GM19455 (cell line): ENCODE data around the gene CHRNB4.
"Not testable (repeated sequence)": the region's sequence is repeated elsewhere in the genome, so short reads cannot be mapped to it uniquely, and the experiment has no call there.

Experiments
- ATAC-seq: cut with Tn5 transposase; IDR thresholded peaks from one replicate; pipeline ENCODE4 v1.9.1; 2021; ENCODE audit not compliant: unreplicated experiment

The CHRNB4 gene, protein sequence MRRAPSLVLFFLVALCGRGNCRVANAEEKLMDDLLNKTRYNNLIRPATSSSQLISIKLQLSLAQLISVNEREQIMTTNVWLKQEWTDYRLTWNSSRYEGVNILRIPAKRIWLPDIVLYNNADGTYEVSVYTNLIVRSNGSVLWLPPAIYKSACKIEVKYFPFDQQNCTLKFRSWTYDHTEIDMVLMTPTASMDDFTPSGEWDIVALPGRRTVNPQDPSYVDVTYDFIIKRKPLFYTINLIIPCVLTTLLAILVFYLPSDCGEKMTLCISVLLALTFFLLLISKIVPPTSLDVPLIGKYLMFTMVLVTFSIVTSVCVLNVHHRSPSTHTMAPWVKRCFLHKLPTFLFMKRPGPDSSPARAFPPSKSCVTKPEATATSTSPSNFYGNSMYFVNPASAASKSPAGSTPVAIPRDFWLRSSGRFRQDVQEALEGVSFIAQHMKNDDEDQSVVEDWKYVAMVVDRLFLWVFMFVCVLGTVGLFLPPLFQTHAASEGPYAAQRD

DNA sequence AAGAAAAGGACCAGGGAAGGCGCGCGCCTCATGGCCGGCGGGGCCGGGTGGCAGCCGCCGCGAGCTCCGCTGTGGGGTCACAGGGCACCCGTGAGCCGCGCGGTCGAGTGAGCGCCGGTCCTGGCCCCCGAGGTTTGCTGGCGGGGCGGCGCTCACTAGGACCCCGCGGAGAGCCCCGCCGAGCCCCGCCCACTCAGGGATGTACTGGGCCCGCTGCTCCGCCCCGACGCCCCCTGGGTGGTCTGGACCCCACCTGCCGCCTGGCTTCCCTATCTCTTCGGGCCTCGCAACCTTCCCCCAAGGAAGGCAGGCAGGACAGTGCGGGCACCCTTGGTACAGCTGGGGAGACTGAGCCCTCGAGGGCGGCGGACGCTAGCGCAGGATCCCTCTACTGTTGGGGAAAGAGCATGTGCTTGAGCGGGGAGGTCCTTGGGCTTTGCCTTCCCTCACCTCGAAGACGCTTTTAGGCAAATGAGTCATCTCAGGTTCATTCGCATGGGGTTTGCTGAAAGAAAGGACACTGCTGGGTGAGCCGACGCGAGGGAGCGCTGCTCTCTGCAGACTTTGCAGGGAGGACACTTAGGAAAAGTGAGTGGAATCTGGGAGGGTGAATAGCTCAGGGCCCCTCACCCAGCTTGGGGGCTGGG, at the start of gene CHRNB4:
Gene CHRNB4, minus strand, starts transcription at position 109 of the 647 bp plus-strand sequence. Its CDS starts 77 bp downstream, at position 32.
- no peak for ATAC-seq

DNA sequence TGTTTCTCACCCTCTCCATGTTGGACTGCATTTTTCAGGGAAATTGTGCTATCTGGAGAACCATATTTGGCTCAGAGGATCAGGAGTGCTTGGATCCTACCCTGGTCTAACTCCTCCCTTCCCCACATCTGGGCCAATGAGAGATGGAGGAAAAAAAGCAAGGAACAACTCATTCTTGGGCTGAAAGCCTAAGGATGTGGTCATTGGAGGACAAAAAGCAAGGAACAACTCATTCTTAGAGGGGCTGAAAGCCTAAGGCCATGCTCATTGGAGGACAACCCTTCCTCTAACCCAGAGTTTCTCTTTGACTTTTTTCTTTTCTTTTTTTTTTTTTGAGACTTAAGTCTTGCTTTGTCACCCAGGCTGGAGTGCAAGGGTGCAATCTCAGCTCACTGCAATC, 48.6 kb upstream of the CHRNB4 start:
- ATAC-seq = no peak

DNA sequence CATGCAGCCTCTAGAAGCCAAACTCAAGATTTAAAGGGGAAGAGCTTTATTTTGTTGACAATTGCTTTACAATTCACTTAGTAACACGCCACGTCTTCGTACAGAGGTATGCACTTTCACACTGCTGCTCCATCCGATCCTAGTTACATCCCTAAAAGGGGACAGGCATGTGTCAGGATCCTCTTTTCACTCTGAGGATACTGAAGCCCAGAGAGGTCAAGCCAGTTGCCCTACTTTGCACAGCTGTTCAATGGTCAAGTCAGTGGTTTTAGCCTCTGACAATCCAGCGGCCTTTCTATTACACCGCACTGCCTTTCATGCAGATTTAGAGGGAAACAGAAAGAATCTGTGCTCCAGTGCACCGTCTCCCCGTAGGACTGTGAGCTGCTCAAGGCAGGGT, 44.9 kb upstream of the CHRNB4 start:
- no peak for ATAC-seq

DNA sequence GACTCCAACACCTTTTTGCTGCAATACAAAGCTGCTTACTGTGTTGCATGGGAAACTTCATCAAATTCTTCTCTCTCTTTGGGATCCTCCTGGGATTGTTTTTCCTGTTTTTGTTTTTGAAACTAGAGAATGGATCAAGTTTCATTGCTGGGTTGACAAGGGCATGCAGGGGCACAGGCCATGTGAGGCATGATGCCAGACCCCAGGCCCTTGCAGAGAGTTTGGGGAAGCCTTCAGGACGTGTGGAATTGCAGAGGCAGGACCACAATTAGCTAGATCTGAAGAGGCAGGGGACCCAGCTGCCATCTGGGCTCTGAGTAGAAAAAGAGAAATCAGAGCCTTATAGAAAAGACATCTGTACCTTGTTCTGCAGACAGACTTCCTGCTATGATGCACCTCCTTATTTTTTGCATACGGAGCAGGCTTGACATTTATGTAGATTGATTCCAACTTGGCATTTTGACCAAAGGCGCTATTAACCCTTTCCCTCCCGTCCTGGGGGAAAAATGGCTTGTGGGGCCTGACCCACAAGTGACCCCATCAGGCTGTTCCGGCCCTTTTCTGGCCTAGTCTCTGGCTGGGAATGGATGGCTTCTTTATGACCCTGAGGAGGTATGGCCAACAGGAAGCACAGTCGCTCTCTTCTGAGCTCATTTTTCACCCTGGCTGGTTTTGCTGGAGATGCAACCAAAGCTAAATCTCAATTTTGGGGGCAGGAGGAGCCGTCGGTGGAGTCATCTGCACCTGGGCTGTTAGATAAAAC, 44.3 kb upstream of the CHRNB4 start:
- no peak for ATAC-seq

DNA sequence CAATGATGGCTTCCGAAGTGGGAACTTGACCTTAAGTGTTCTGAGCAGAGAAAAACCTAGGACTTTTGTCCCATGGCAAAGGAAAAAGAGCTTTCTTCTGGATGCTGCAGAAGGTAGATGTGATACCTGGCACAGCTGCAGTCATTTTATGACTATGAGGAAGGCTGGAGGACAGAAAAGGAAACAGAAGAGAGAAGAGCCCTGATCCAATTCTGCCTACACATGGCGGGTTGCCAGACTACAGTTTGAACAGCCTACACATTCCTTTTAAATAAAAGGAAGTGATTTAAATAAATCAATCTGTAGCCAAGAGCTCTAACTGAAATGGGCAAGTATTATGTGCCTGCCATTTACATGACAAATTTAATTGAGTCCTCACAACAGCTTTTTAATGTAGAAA, 43.6 kb upstream of the CHRNB4 start:
- ATAC-seq = no peak

DNA sequence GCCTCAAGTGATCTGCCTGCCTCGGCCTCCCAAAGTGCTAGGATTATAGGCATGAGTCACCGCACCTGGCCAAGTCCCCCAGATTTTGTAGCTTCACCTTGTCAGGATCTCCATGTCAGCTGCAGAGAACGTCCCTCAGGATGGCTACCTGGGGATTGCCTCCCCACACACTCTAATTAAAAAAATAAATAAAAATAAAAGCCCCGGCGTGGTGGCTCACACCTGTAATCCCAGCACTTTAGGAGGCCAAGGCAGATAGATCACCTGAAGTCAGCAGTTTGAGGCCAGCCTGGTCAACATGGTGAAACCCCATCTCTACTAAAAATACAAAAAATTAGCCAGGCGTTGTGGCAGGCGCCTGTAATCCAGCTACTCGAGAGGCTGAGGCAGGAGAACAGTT, 42.6 kb upstream of the CHRNB4 start:
- not testable (repeated sequence) for ATAC-seq

DNA sequence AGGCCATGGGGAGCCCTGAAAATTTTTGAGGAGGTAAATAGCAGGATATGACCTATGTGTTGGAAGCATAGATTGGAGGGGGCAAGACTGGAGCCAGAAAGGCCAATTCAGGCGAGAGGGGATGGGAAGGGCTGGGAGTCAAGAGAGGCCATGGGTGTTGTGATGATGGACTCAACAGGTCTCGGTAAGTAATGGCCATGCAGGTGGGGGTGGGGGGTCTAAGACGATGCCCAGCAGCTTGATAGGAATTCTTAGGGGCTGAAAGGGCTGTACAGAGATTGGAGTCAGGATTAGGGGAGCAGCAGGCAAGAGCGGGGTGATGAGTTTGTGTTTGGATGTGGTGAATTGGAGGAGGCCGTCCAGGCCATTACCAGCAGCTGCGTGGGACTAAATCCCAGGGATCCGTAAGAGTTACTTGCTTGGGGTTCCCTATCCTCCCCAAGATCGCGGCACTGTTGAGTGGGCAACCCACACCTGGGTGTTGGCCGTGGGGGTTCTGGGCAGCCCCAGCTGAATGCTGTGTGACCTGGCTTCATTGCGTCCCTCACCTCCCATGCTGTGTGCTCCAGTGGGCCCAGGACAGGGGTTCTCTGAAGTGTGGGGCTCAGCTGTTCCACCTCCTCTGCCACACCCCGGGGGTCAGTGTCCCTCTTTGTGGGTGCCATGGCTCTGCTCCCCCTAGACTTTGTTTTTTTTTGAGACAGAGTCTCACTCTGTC, 41.8 kb upstream of the CHRNB4 start:
- ATAC-seq = no peak

DNA sequence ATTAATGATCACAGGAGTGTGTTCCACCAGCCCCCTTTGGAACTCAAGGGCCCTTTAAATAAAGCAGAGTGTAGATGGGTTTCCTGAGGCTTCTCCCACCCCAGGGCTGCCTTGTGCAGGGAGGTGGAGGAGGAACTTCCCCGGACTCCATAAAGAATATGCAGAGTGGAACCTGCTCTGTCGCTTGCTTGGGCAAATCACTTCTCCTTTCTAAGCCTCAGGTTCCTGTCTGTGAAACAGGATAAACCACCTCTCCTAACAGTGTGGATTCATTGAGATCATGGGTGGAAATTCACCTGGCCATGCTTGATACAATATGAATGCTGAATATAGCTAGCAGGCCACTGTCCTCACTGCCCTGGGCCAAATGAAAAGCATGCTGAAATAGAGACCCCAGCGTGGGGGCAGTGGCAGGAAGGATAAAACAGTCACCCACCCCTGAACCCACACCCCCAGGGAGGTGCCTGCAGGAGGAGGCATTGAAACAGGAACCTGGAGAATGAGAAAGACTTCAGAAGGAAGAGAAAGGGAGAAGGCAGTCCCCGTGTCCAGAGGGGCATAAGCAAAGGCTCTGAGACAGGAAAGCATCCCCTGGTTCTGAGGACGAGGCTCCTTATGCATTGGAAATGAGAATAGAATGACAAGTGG, 41.1 kb upstream of the CHRNB4 start:
- no peak for ATAC-seq

DNA sequence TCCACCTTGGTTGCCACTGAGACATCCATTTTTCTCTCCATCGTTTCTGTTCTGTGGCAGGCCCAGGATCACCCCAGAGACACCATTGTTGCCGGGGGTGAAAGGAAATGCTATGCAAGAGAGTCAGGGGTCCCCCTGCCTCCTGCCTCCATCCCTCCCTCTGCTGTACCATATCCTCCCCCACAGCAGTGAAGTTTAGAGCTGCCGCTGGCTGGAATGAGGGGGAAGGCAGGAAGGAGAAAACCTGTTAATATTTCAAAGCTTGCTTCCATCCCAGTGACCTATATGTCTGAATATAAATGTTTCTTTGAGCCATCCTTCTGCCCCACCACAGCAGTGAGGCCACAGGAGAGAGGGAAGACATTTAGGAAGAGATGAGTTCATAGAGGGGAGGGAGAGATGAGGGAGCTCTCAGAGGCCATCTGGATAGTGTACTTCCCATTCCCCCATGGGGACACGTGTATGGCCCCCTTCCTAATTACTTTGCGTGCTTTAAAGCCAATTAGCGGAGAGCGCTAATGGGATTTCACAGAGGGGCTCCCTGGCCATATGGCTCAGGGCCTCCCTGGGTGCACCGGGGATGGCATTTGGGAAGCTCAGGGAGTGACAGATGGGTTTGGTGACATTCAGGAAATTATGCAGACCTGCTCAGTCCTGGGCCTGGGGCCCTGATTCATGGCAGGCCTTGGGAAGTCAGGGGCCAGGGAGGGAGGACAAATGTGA, 40.4 kb upstream of the CHRNB4 start:
- no peak for ATAC-seq

DNA sequence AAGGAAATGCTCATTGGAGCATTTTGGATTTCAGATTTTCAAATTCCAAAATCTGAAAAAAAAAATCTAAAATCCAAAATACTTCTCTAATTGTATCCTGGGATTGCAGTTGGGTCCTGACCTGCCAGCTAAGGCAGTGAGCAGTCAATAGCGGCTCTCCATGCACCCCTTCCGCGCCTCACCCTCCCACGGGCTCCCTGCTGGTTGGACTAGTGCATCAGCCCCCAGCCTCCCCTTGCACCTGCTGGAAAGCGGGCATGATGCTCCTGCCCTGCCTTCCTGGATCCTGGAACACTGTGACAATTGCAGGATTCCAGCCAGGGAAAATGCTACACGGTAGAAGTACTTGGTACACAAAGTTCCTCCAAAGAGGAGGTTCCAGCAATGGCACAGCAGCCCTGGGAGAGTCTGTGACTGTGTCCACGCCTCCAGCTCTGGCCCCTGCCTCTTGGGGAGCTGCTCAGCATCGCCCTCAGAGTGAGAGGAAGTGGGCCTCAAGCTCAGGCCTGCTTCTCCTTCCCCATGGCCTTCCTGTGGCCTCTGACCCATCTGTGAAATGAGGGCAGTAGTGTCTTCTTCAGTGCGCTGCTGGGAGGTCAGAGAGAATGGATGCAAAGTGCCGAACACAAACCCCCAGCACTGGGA, 39.5 kb upstream of the CHRNB4 start:
- ATAC-seq = no peak

DNA sequence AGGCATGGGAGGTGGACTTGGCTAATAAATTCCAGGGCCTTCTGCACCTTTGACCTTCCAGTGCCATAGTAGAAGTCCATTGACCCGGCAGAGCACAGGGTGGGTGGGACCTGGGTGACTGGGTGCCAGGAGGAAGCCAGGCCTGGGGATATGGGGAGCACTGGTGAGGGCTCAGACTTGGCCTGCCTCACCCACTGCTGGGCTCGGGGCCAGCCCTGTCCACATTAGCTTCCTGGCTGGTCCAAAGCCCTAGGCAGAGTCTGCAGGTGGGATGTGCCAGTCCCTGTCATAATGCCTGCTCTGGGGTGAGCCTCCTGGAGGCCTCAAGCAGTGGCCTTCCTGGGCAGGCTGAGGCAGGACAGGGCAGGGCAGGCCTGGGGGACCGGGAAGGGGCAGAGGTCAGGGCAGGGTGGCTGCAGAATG, 38.1 kb upstream of the CHRNB4 start:
- ATAC-seq = no peak

DNA sequence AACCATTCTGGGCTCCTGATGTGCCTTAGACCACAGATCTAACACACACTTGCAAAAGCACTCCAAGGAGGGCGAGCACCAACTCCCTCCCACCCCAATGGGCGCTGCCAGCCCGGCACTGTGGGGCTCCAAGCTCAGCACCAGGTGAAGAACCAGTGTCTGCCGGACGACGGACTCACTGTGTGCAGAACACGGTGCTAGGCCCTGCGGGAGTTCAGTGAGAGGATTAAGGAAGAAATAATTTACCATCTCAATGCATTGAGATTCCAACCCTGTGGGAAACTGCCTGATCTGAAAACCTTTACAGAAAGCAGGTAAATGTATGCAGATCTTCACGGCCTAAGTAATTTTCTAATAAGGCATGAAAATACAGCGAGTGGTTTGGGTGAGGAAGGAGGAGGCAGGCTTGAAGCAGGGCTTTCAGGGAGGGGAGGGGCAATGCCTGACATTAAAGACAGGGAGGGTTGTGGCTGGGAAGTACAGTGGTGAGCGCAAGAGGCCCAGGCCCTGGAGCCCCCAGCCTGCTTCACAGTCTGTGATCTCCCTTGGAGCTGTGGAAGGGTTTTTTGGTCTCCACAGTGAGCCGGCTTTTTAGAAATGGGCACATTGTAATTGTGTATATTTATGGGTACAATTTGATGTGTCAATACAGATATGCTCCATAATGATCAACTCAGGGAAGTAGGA, 35.6 kb upstream of the CHRNB4 start:
- no peak for ATAC-seq

DNA sequence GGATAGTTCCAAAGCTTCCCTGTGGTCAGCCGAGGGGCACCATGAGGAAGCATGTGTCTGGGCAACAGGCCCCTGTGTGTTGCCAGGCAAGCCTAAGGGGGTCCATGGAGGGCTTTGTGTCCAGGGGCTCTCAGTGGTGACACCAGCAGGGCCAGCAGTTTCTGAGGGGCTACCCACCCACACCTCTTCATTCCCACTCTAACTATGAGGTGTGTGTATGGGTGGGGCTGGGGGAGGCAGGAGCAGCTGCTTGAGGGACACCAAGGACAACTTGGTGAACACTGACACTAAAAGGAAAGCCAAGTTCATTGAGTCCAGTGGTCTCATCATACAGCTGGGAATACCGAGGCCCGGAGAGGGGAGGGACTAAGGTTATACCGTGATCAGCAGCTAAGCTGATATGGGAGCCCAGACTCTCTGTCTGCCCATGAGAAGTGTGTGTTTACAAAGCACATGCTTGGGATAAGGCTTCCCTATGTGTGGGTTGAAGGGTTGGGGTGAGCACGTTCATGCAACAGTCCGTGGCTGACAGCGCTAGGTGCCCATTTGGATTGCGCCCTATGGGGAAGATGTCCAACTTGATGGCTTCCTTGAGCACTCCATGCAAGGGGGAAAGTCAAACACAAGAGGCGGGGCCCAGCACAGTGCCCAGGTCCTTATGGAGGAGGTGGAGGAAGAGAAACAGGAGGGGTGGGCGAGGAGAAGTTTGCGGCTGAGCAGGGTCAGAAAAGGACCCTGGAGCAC, 34.8 kb upstream of the CHRNB4 start:
- ATAC-seq = no peak

DNA sequence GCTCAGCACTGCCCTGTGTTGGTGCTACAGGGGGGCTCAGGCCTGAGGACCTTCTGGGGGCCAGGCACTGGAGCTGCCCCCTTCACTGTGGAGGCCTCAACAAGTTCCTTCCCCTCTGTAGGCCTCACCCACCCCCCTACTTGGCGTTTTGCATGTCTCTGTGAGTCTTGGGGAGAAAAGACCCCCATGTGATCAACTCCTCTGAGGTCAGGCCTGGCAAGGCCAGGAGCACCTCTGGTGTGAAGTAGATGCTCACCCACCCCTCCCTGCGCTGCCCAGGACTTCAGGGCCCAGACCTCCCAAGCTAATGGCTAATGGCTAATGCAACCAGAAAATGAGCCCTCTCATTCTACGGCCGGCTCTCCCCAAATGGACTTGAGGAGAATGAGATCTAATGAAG, 34.2 kb upstream of the CHRNB4 start:
- ATAC-seq = no peak

DNA sequence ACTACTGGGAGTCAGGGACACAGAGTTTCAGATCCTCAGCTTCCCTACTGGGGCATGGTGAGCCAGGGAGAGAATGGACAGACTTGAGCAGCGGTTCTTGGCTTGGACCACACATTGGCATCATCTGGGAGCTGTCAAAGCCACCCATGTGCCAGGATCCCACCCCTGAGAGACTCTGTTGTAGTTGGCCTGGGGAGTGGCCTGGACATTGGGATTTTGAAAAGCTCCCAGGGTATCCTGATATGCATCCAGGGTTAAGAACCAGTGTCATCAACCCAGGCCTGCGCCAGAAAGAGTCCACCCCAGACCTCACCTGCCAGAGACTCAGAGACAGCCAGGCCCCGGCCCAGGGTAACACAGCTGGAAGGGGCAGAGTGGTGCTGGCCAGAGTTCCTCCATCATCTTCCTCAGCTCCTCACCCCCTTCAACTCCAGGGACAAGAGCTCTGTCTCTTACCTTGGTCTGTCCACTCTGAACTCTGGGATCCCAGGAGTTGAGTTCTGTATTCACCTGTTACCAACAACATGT, 33.0 kb upstream of the CHRNB4 start:
- no peak for ATAC-seq

DNA sequence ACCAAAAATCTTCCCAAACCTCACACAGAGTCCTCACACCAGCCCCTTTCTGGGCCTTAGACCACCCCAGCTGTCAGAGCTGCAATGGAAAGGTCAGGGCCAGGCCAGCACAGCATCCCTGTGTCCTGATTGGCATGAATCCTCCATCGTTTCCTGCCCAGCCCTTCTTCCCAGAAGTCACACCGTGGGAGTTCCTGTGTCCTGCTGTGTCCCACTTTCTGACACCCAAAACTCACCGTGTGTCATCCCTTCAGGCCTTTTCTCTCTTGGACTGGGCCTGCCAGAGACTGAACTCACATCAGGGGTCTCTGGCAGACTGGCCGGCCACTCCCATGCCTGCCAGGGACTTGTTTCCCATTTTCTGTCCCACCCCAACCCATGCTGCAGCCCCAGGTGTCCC, 32.5 kb upstream of the CHRNB4 start:
- ATAC-seq = no peak

DNA sequence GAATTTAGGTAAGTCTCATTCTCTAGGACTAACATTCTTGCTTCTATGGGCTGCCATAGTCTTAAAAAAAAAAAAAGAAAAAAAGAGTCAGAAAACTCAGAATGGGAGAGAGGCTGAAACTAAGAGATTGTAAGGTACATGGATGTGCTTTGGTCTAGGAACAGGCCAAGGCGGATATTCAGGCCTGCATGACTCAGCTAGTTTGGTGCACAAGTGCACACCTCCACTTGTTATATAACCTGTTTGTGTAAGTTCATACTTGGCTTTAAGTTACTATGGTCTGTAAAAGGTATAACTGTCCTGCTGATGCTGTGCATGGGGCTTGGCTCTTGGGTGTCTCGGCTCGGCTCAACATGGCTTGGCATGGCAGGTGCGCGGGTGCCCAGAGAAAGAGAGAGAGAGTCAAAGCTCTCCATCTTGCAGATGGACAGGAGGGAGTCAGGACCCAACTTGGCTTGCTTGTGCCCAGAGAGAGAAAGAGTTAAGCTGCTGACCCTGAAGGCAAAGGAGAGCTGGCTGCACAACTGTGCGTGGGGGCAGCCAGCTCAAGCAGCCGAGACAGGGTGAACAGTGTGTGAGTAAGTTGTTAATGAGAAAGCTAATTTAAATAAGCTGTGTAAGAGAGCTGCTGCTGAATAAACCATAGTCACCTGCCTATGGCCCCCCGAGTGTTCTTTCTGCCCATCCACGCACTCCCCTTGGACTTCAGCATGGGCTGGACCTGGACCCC, 31.4 kb upstream of the CHRNB4 start:
- ATAC-seq = no peak
